ENCODE results near the gene PUS7L. TPM values are rescaled to one million over a fixed set of nuclear protein-coding genes. Genes with fewer than 3 reads are reported as not detected.

Gene PUS7L
- total RNA-seq, 1 experiment from 2014 or later = 14.4 TPM

- Histone ChIP-seq H3K27me3 (ENCODE audit: insufficient read depth, low read length) (no peaks in the 10 kb centered on the region), H3K27ac (ENCODE audit: insufficient read length, low read depth, low read length) (no peak overlapping the region), H4K8ac (replicated peaks; ENCODE audit: insufficient read length, low read depth, low read length) (no peak overlapping the region), H3K23me2 (ENCODE audit: insufficient read length, low read depth, low read length, poor library complexity, severe bottlenecking) (no peaks in the 10 kb centered on the region), H3K14ac (ENCODE audit: insufficient read depth, low read length) (no peak overlapping the region), H4K5ac (ENCODE audit: insufficient read length, low read depth, low read length) (no peak overlapping the region), H3K4me2 (ENCODE audit: insufficient read depth, insufficient read length, low read length) (no peak overlapping the region), H2BK120ac (ENCODE audit: low read depth, low read length, poor library complexity, severe bottlenecking) (no peak overlapping the region), H3K56ac (ENCODE audit: insufficient read length, low read depth, low read length) (no peak overlapping the region), H4K20me1 (ENCODE audit: control insufficient read depth, insufficient read depth, insufficient read length) (no peaks in the 10 kb centered on the region), H2BK15ac (ENCODE audit: low read depth, low read length) (no peak overlapping the region), H3K23ac (ENCODE audit: insufficient read length, low read depth, low read length) (no peak overlapping the region), H2AK5ac (ENCODE audit: insufficient read length, low read length) (no peak overlapping the region), H2BK5ac (ENCODE audit: insufficient read length, low read length) (no peak overlapping the region), H3K18ac (ENCODE audit: insufficient read length, low read depth, low read length) (no peak overlapping the region), H2BK12ac (ENCODE audit: insufficient read length, low read depth, low read length) (no peak overlapping the region), H4K91ac (ENCODE audit: insufficient read length, low read depth, low read length) (no peak overlapping the region), H2BK20ac (ENCODE audit: low read depth, low read length, poor library complexity, severe bottlenecking) (no peak overlapping the region), H2AFZ (ENCODE audit: low read length) (no peak overlapping the region), H3K4ac (ENCODE audit: low read depth, low read length) (no peak overlapping the region), H3K79me2 (ENCODE audit: insufficient read depth, low read length) (no peaks in the 10 kb centered on the region), H3K79me1 (ENCODE audit: insufficient read depth, low read depth, low read length, poor library complexity, severe bottlenecking) (no peaks in the 10 kb centered on the region), H3T11ph (ENCODE audit: low read length) (no peak overlapping the region), H3K4me1 (ENCODE audit: insufficient read depth, low read length) (no peaks in the 10 kb centered on the region), H3K9ac (ENCODE audit: extremely low read depth, insufficient read length, low read length) (no peak overlapping the region), H3K9me3 (ENCODE audit: control insufficient read depth, low read depth, low read length) (no peaks in the 10 kb centered on the region)
- DNase-seq = no peak
- WGBS (ENCODE audit: extremely low coverage, insufficient read length, low lambda C conversion rate) = no CpG with 5 or more reads among the region's 2 CpGs
- H3K27ac Mint-ChIP-seq = no peak overlapping the region
- no peak overlapping the region for H3K4me3 Mint-ChIP-seq
- H3K4me1 Mint-ChIP-seq = peaks cover 10 to 11% of the 10 kb centered on the region in 2 experiments
- TF ChIP-seq CTCF (conservative IDR thresholded peaks at IDR 0.05) = peak; percentile 57; the same call in 2 of the 3 replicates
- H3K27me3 Mint-ChIP-seq (ENCODE audit: low read depth) = no peaks in the 10 kb centered on the region
- peaks cover 0 to 3% of the 10 kb centered on the region in 2 experiments; a peak in 1 of 5 replicates for H3K9me3 Mint-ChIP-seq
- H3K36me3 Mint-ChIP-seq (ENCODE audit: insufficient read depth in 1 of 3, low read depth in 3 of 3) = peaks cover 0 to 6% (median 2%) of the 10 kb centered on the region in 3 experiments; a peak in 3 of 7 replicates
These were observed 30.5 kb downstream of the PUS7L start for GRCh38 chr12:43728117-43728516.

Data from H9 (cell line).